Vagina (tissue), 2 donors: ENCODE data around the gene ACSM2B.

Experiments
- POLR2A ChIP-seq, 2 donors: fragments of 450-650 bp; IDR thresholded peaks; one replicate each; pipeline ENCODE4 v1.6.1; 2017; ENCODE audit warnings: antibody characterized with exemption in 2 of 2, mild to moderate bottlenecking in 2 of 2, moderate library complexity in 2 of 2
- POLR2AphosphoS5 ChIP-seq, 2 donors: sonication (generic); formaldehyde crosslinking; IDR thresholded peaks; one replicate each; pipeline ENCODE4 v1.9.0; 2017; ENCODE audit warnings: antibody characterized with exemption in 2 of 2, mild to moderate bottlenecking in 2 of 2, low read depth in 1 of 2; ENCODE audit not compliant: insufficient read depth in 1 of 2
- TF ChIP-seq, protein P1 (sequence below), 3 experiments: fragments of 450-650 bp in 2 of 3; fragments of 200-600 bp in 1 of 3; sonication (generic) in 1 of 3; IDR thresholded peaks; one replicate each; pipeline ENCODE4 v1.5.1; 2017 to 2019; ENCODE audit warnings: antibody characterized with exemption in 3 of 3, mild to moderate bottlenecking in 2 of 3, moderate library complexity in 2 of 3

DNA sequence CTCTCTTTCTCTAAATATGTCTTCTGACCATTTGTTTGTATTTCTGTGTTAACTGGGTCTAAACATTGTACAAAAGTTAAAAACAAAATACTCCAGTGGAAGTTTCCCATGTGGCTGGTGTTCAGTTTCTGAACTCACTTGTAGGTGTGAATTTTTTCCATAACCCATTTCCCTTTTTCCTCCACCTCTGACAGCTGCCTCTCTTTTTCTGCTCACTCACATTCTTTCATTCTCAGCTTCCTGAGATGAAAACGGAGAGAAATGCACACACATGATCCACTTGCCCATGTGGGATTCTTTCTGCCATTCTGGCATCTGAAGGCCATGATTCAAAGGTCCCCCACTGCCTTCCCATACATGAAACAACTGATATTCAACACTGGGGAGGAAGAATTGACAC is 41.1 kb upstream of the ACSM2B start:
- TF ChIP-seq, protein P1, sequence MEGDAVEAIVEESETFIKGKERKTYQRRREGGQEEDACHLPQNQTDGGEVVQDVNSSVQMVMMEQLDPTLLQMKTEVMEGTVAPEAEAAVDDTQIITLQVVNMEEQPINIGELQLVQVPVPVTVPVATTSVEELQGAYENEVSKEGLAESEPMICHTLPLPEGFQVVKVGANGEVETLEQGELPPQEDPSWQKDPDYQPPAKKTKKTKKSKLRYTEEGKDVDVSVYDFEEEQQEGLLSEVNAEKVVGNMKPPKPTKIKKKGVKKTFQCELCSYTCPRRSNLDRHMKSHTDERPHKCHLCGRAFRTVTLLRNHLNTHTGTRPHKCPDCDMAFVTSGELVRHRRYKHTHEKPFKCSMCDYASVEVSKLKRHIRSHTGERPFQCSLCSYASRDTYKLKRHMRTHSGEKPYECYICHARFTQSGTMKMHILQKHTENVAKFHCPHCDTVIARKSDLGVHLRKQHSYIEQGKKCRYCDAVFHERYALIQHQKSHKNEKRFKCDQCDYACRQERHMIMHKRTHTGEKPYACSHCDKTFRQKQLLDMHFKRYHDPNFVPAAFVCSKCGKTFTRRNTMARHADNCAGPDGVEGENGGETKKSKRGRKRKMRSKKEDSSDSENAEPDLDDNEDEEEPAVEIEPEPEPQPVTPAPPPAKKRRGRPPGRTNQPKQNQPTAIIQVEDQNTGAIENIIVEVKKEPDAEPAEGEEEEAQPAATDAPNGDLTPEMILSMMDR (IDR thresholded peaks at IDR 0.05) = no peak
- TF ChIP-seq POLR2A (IDR thresholded peaks at IDR 0.05) = no peak
- TF ChIP-seq POLR2AphosphoS5 (IDR thresholded peaks at IDR 0.05; ENCODE audit: insufficient read depth in 1 of 2, low read depth in 1 of 2) = no peak
